ENCODE data around the gene MIGA1.
"Not testable (repeated sequence)": the region's sequence is repeated elsewhere in the genome, so short reads cannot be mapped to it uniquely, and the experiment has no call there.

The MIGA1 gene

GRCh38 chr1:77794550-77794949 lies 15.1 kb downstream of the MIGA1 start:
- TF ChIP-seq, protein P1, sequence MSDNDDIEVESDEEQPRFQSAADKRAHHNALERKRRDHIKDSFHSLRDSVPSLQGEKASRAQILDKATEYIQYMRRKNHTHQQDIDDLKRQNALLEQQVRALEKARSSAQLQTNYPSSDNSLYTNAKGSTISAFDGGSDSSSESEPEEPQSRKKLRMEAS (IDR thresholded peaks at IDR 0.05; ENCODE audit: low read depth, low read length) = no peak
- TF ChIP-seq CTCF (IDR thresholded peaks at IDR 0.05; ENCODE audit: low read depth, low read length) (no peak), POLR2A (IDR thresholded peaks at IDR 0.05; ENCODE audit: extremely low read depth, insufficient read length) (no peak), MYC (IDR thresholded peaks at IDR 0.05; ENCODE audit: low read depth, low read length) (no peak)

GRCh38 chr1:77796695-77797405 lies 17.4 kb downstream of the MIGA1 start:
- no peak for TF ChIP-seq MYC (IDR thresholded peaks at IDR 0.05; ENCODE audit: low read depth, low read length)
- TF ChIP-seq CTCF (IDR thresholded peaks at IDR 0.05; ENCODE audit: low read depth, low read length) = no peak
- TF ChIP-seq POLR2A (IDR thresholded peaks at IDR 0.05; ENCODE audit: extremely low read depth, insufficient read length) = no peak
- TF ChIP-seq, protein P1 (IDR thresholded peaks at IDR 0.05; ENCODE audit: low read depth, low read length) = no peak
- H3K4me3 ChIP-seq (ENCODE audit: low read depth, low read length) = no peak overlapping the region
- no peak for DNase-seq (ENCODE audit: low read depth)

More at GRCh38 chr1:77794550-77794949, 15.1 kb downstream of the MIGA1 start:
- no peak overlapping the region for H3K4me3 ChIP-seq (ENCODE audit: low read depth, low read length)
- DNase-seq (ENCODE audit: low read depth) = no peak

DNA sequence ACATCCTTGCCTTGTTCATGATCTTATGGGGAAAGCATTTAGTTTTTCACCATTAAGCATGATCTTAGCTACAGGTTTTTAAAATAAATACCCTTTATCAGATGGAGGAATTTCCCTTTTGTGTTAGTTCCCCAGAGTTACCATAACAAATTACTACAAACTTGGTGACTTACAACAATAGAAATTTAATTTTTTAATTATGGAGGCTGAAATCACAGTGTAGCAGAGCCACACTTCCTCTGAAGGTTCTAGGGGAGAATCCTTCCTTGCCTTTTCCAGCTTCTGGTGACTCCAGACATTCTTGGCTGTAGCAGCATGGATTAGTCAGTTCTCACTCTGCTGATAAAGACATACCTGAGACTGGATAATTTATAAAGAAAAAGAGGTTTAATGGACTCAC lies 18.5 kb downstream of the MIGA1 start:
- TF ChIP-seq POLR2A (IDR thresholded peaks at IDR 0.05; ENCODE audit: extremely low read depth, insufficient read length) (no peak), CTCF (IDR thresholded peaks at IDR 0.05; ENCODE audit: low read depth, low read length) (no peak)
- no peak for DNase-seq (ENCODE audit: low read depth)
- H3K4me3 ChIP-seq (ENCODE audit: low read depth, low read length) = no peak overlapping the region

- H3K4me3 ChIP-seq (ENCODE audit: low read depth, low read length) = no peak overlapping the region
- TF ChIP-seq POLR2A (IDR thresholded peaks at IDR 0.05; ENCODE audit: extremely low read depth, insufficient read length) (no peak), CTCF (IDR thresholded peaks at IDR 0.05; ENCODE audit: low read depth, low read length) (no peak), MYC (IDR thresholded peaks at IDR 0.05; ENCODE audit: low read depth, low read length) (no peak)
- TF ChIP-seq, protein P1 (IDR thresholded peaks at IDR 0.05; ENCODE audit: low read depth, low read length) = no peak
- no peak for DNase-seq (ENCODE audit: low read depth)
Measured at GRCh38 chr1:77802026-77802425, 22.6 kb downstream of the MIGA1 start.

GRCh38 chr1:77803371-77803770 lies 23.9 kb downstream of the MIGA1 start:
- TF ChIP-seq CTCF (IDR thresholded peaks at IDR 0.05; ENCODE audit: low read depth, low read length) (no peak), MYC (IDR thresholded peaks at IDR 0.05; ENCODE audit: low read depth, low read length) (no peak), POLR2A (IDR thresholded peaks at IDR 0.05; ENCODE audit: extremely low read depth, insufficient read length) (no peak)
- TF ChIP-seq, protein P1 (IDR thresholded peaks at IDR 0.05; ENCODE audit: low read depth, low read length) = no peak
- H3K4me3 ChIP-seq (ENCODE audit: low read depth, low read length) = no peak overlapping the region
- no peak for DNase-seq (ENCODE audit: low read depth)

DNA sequence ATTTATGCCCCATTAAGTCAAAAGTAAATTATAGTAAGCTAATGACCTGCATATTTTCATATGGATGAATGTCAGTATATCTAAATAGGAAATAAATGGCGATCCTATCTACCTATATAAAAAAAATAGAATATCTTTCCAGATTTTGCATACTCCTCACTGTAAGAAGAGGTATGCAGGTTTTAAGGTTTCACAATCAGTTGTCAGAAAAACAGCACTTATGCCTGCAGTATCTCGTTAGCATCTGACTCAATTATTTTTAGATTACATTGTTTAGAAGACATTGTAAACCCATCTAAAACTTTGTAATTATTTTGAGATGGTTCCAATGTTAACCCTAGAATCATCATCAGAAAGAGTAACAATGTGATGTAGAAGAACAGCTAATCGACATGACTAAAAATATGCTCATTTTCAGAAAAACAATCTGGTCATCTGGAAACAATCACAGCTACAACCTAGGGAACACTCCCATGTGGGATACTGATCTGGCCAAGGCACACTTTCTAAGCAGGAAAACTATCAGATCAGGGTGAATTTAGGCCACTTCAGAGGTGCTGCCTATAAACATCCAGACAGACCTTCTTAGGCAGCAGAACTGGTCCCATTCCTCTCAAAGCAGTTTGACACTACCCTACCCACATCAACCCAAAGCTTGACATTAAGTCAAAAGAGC lies 30.5 kb downstream of the MIGA1 start:
- H3K4me3 ChIP-seq (ENCODE audit: low read depth, low read length); DNase-seq (ENCODE audit: low read depth): not testable (repeated sequence)

- not testable (repeated sequence) for H3K4me3 ChIP-seq (ENCODE audit: low read depth, low read length); DNase-seq (ENCODE audit: low read depth)
Measured at GRCh38 chr1:77811589-77811988, 32.1 kb downstream of the MIGA1 start.
